Measurements from ENCODE around the gene CARNS1.

Gene CARNS1

GRCh38 chr11:67429722-67430121 lies 14.2 kb downstream of the CARNS1 start:
- DNase-seq = no peak

- DNase-seq = no peak
These were observed 16.1 kb downstream of the CARNS1 start for GRCh38 chr11:67431346-67432249.

- no peak for DNase-seq
These were observed 17.3 kb downstream of the CARNS1 start for GRCh38 chr11:67432655-67433349.

DNA sequence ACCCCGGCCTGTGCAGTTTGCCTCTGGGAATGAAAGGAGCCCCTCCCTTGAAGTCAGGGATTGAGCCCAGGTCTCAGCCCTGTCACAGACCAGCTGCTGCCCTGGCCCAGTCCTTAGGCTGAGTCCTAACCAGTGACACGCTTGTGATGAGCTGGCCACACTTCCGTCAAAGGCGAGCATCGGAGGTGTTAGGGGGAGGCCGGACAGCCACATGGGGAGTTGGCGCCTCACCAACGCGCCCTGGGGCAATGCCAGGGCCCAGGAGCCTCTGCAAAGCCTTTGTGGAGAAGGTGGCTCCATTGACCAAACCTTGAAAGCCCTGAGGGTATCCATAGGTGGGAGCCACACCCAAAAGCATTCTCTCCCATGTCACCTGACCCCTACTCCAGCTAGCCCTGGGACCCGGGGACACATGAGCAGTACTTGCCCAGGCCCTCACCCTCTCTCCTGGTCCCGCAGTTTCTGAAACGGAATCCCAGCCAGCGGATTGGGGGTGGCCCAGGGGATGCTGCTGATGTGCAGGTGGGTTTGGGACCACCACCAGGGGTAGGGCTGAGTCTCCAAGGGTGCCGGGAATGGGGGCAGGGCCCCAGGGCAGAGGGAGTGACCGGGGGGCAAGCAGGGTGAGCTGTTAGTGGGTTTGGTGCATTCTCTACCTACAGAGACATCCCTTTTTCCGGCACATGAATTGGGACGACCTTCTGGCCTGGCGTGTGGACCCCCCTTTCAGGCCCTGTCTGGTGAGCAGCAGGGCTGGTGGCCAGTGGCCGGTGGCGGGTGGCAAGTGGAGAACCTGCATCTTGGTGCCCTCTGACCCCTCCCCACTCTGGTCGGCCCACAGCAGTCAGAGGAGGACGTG lies 18.3 kb downstream of the CARNS1 start:
- no peak for DNase-seq

DNA sequence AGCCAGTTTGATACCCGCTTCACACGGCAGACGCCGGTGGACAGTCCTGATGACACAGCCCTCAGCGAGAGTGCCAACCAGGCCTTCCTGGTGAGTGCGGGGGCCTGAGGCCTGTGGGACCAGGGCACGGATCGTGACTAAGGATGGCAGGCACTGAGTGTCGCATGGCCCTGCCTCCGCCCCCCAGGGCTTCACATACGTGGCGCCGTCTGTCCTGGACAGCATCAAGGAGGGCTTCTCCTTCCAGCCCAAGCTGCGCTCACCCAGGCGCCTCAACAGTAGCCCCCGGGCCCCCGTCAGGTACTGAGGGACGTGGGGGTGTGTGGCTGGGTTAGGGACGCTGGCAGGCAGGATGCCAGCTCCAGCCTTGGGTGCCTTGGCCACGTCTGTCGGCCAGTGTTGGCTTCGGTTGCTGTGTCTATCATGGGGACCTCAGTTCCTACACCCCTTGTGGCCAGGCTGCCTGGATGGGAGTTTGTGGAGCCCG lies 19.0 kb downstream of the CARNS1 start:
- no peak for DNase-seq

GRCh38 chr11:67435031-67435726 lies 19.7 kb downstream of the CARNS1 start:
- DNase-seq = no peak

GRCh38 chr11:67435727-67436458 lies 20.4 kb downstream of the CARNS1 start:
- DNase-seq = no peak

DNA sequence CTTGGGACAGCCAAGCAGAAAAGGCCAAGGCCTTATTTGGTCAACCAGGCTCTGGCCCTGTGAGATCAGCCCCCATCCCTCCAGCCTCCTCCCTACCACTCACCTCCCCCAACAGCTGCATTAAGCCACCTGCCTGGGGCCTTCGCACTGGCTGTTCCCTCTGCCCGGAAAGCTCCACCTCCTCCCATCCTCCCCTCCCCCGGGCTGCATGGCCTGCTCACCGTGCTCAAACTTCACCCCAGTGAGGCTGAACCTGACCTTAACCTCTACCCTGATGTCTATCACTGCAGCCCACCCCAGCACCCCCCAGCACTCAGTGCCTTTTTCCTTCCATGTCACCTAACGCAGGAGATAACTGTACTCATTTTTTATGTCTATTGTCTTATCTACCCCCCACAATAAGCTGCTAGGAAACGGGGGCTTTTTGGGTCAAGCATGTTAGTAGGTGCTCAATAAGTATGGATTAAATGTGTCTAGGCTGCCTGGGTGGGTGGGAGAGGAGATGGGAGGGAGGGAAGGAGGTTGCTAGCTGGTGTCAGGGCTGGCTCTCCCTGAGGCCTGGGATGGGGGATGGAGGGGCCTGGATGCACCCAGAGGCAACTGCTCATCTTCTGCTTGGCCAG lies 21.1 kb downstream of the CARNS1 start:
- DNase-seq = no peak

DNA sequence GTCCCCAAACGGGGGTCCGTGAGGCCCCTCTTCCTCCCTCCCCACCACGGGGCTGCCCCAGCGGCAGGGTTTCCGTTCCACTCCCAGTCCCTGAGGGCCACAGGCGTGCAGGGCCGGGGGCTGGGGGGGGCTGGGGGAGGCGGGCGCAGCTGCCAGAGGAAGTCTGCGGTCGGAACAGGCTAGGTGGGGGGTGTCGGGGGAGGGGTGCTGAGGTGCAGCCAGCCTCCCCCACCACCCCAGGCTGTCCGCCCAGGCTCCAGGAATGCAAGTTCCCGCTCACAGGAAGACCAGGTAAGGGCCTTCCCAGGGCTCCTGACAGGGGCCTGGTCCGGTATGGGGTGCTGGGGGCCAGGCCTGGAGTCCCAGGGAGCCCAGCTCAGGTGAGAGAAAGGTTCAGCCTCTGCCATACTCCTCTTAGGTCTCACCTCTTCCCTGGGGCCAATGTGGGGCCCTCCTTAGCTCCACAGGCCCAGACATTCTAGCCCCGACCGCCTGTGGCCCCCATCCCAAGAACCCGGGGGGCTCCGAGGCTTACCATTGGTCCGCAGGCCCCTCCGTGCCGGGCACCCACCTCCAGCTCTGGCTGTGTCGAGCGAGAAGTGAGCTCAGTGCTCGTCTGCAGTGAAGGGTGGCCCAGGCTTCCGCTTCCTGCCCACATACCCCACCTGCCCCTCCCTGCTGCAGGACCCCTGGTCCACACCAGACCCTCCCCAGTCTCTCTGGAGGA lies 21.8 kb downstream of the CARNS1 start, which contains the start of gene PTPRCAP:
Gene PTPRCAP (minus strand): TSS at position 601 of the 727 bp plus-strand sequence. CDS start 63 bp downstream, at position 538.
- DNase-seq = no peak

GRCh38 chr11:67437809-67438157 lies 22.3 kb downstream of the CARNS1 start:
- DNase-seq = no peak

- DNase-seq = no peak
These were observed 22.9 kb downstream of the CARNS1 start for GRCh38 chr11:67438158-67438902.

GRCh38 chr11:67439321-67440228 lies 24.1 kb downstream of the CARNS1 start:
- DNase-seq = no peak

- DNase-seq = no peak
These were observed 25.0 kb downstream of the CARNS1 start for GRCh38 chr11:67440229-67441097.

- DNase-seq = no peak
These were observed 25.7 kb downstream of the CARNS1 start for GRCh38 chr11:67441098-67441563.

DNA sequence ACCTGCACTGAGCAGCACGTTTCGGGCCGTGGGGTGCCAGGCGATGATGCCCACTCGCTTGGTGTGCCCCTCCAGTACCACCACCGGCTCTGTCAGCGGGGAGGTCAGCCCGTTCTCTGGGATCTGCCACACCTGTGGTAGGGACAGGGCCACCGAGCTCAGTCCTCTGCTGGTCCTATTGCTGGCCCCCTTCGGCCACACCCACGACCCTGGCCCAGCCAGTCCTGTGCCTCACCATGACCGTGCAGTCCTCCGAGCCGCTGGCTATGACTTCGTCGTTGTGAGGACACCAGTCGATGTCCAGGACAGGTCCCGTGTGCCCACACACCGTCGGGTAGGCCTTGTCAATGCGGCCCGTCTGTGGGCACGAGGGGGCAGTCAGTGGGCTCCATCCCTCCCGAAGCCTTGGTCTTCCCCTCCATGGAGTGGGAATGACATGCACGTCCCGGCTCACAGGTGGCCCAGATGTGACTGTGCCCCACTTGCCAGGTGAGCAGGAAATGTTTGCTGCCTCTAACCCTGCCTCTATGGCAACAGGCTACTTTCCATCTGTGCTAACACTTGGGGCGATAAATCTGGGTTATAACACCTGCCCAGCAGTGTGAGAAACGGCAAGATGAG lies 26.4 kb downstream of the CARNS1 start:
- DNase-seq = no peak

DNA sequence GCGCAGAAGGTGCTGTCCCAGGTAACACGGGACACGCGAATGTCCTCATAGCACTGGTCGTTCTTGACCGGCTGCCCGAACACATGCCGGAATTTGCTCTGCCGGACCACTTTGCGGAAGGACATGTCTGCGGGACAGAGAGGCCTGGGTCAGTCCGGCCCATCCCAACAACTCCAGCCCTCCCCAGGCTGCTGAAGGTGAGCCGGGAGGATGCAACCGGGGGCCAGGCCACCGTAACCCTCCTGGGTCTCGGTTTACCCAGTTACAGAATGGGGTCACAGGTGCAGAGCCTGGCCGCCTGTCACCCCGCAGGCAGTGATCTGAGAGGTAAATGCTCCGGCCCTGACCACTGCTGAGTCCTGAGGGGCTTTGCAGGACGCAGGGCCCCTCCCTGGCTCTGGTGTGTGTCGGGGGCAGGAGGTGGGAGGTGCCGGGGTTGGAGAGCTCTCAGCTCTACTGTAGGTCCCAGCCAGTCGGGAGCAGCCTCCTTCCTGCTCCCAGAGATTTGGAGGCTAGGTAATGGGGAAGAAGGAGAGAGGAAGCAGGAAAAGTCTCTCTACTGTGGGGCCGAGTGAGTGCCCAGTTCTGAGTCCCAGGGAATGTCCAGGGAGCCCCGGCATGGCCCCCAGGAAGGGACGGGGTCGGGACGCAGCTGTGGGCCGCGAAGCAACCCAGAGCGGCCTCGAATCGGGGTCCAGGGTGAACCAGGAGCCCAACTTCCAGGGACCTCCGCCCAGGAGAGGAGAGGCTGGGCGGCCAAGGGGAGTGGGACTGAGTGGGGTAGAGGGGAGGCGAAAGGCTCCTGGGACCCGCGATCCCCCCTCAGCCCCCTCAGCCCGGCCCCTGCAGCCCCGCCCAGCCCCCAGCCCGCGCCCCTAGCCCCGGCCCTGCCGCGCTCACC lies 27.3 kb downstream of the CARNS1 start:
- DNase-seq = no peak
